ENCODE data around the gene WDR20. TPM values are rescaled to one million over a fixed set of nuclear protein-coding genes. Genes with fewer than 3 reads are reported as not detected.

The WDR20 gene
- polyA plus RNA-seq, 1 donor (not counting 4 experiments of a cell fraction or from before 2014, with no cell fraction given): 24.5 TPM

DNA sequence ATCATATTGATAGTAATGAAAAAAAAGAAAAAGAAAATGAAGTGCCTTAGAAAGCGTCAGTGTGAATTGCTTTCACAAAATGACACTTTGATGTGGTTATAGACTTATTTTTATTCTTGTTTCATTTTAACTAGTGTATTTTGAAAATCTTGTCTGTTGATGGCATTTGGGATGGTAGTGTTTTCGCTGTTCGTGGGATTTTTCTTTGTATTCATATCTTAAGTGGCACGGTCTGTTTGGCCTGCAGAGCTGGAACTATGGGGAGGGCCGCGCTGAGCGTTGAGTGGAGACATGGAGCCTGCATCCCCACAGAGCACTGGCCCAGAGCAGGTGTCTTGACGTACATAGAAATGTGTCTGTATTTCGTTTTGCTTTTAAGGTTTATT, 61.6 kb downstream of the WDR20 start:
- H3K4me2 ChIP-seq (ENCODE audit: control insufficient read depth, extremely low read depth, insufficient read depth, low read depth, low read length): no peak overlapping the region
- DNase-seq (ENCODE audit: low read depth, low spot score): no peak
- peaks cover 48% of the 10 kb centered on the region for H3K79me2 ChIP-seq (ENCODE audit: control insufficient read depth, insufficient read depth, low read length)
- dilution Hi-C loops (cut with MboI; ENCODE audit: extremely low pct_ligation_motif_present, low sequenced_read_pairs): no loop called here
- peaks cover 12 to 18% of the 10 kb centered on the region in 2 experiments for H3K36me3 ChIP-seq (ENCODE audit: control insufficient read depth in 2 of 2, extremely low read depth in 1 of 2, insufficient read depth in 2 of 2, low read length in 2 of 2)
- no peak for TF ChIP-seq EZH2 (IDR thresholded peaks at IDR 0.05; ENCODE audit: low read length)
- TF ChIP-seq, protein P1, sequence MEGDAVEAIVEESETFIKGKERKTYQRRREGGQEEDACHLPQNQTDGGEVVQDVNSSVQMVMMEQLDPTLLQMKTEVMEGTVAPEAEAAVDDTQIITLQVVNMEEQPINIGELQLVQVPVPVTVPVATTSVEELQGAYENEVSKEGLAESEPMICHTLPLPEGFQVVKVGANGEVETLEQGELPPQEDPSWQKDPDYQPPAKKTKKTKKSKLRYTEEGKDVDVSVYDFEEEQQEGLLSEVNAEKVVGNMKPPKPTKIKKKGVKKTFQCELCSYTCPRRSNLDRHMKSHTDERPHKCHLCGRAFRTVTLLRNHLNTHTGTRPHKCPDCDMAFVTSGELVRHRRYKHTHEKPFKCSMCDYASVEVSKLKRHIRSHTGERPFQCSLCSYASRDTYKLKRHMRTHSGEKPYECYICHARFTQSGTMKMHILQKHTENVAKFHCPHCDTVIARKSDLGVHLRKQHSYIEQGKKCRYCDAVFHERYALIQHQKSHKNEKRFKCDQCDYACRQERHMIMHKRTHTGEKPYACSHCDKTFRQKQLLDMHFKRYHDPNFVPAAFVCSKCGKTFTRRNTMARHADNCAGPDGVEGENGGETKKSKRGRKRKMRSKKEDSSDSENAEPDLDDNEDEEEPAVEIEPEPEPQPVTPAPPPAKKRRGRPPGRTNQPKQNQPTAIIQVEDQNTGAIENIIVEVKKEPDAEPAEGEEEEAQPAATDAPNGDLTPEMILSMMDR (optimal IDR thresholded peaks at IDR 0.05 in 1 of 3, IDR thresholded peaks at IDR 0.05 in 1 of 3, conservative IDR thresholded peaks at IDR 0.05 in 1 of 3; ENCODE audit: extremely low read depth in 1 of 3, insufficient read depth in 2 of 3, low read length in 3 of 3): no peak
- H3K4me1 ChIP-seq (ENCODE audit: control insufficient read depth, extremely low read depth, insufficient read depth, low read length): no peaks in the 10 kb centered on the region
- no peak overlapping the region for H3K4me3 ChIP-seq (ENCODE audit: control insufficient read depth in 2 of 3, extremely low read depth in 1 of 3, insufficient read depth in 2 of 3, low read depth in 1 of 3, low read length in 3 of 3)
- no peak overlapping the region for H2AFZ ChIP-seq (ENCODE audit: control insufficient read depth, low read length)
- no peaks in the 10 kb centered on the region for H3K27me3 ChIP-seq (ENCODE audit: control insufficient read depth, extremely low read depth, insufficient read depth, low read length)
- no peaks in the 10 kb centered on the region for H3K9me3 ChIP-seq (ENCODE audit: control insufficient read depth, low read depth, low read length)
- no peak overlapping the region for H3K9ac ChIP-seq (ENCODE audit: control insufficient read depth, extremely low read depth, insufficient read depth, low read length)
- no peak overlapping the region for H3K27ac ChIP-seq (ENCODE audit: control insufficient read depth, insufficient read depth, low read length)
- peaks cover 3% of the 10 kb centered on the region for H4K20me1 ChIP-seq (ENCODE audit: control insufficient read depth, extremely low read depth, insufficient read depth, low read length)
- no peak for FAIRE-seq
- H3K9me1 ChIP-seq (ENCODE audit: control insufficient read depth, extremely low read depth, insufficient read depth, low read length): no peaks in the 10 kb centered on the region

DNA sequence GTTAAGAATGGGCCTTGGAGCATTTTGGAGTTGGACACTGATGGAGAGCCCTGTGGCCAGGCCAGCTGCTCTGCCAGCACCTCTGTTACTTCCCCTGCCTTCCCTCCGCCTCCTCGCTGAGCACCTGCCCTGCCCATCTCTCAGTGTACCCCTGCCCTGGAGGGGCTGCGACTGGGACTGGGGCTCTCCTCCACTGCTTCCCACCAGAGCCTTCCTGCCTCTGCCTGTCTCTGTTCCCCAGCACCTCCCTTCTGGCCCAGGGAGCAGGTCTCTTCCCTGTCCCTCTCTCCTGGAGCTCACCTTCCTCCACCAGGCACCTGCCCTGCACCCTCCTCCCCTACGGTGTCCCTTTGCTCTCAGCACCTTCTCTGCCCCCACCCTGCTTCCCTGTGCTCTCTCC, 62.1 kb downstream of the WDR20 start:
- no peak overlapping the region for H3K9ac ChIP-seq (ENCODE audit: control insufficient read depth, extremely low read depth, insufficient read depth, low read length)
- no peak for FAIRE-seq
- H3K36me3 ChIP-seq (ENCODE audit: control insufficient read depth in 2 of 2, extremely low read depth in 1 of 2, insufficient read depth in 2 of 2, low read length in 2 of 2): peaks cover 14 to 18% of the 10 kb centered on the region in 2 experiments
- H3K9me3 ChIP-seq (ENCODE audit: control insufficient read depth, low read depth, low read length): no peaks in the 10 kb centered on the region
- no peak for DNase-seq (ENCODE audit: low read depth, low spot score)
- no peaks in the 10 kb centered on the region for H3K27me3 ChIP-seq (ENCODE audit: control insufficient read depth, extremely low read depth, insufficient read depth, low read length)
- H3K4me2 ChIP-seq (ENCODE audit: control insufficient read depth, extremely low read depth, insufficient read depth, low read depth, low read length): no peak overlapping the region
- H3K4me3 ChIP-seq (ENCODE audit: control insufficient read depth in 2 of 3, extremely low read depth in 1 of 3, insufficient read depth in 2 of 3, low read depth in 1 of 3, low read length in 3 of 3): no peak overlapping the region
- no peaks in the 10 kb centered on the region for H3K9me1 ChIP-seq (ENCODE audit: control insufficient read depth, extremely low read depth, insufficient read depth, low read length)
- TF ChIP-seq, protein P1 (optimal IDR thresholded peaks at IDR 0.05 in 1 of 3, IDR thresholded peaks at IDR 0.05 in 1 of 3, conservative IDR thresholded peaks at IDR 0.05 in 1 of 3; ENCODE audit: extremely low read depth in 1 of 3, insufficient read depth in 2 of 3, low read length in 3 of 3): no peak
- TF ChIP-seq EZH2 (IDR thresholded peaks at IDR 0.05; ENCODE audit: low read length): no peak
- H3K4me1 ChIP-seq (ENCODE audit: control insufficient read depth, extremely low read depth, insufficient read depth, low read length): no peaks in the 10 kb centered on the region
- peaks cover 3% of the 10 kb centered on the region for H4K20me1 ChIP-seq (ENCODE audit: control insufficient read depth, extremely low read depth, insufficient read depth, low read length)
- H3K27ac ChIP-seq (ENCODE audit: control insufficient read depth, insufficient read depth, low read length): no peak overlapping the region
- H2AFZ ChIP-seq (ENCODE audit: control insufficient read depth, low read length): no peak overlapping the region
- dilution Hi-C loops (cut with MboI; ENCODE audit: extremely low pct_ligation_motif_present, low sequenced_read_pairs): no loop called here
- peaks cover 44% of the 10 kb centered on the region for H3K79me2 ChIP-seq (ENCODE audit: control insufficient read depth, insufficient read depth, low read length)
